Immature natural killer cell (primary cell): ENCODE results near the gene KRTAP10-7. TPM values are rescaled to one million over a fixed set of nuclear protein-coding genes. Genes with fewer than 3 reads are reported as not detected.
"Not testable (repeated sequence)": the region's sequence is repeated elsewhere in the genome, so short reads cannot be mapped to it uniquely, and the experiment has no call there.

Source experiments
- DNase-seq, 3 donors: peaks; one replicate each; pipeline ENCODE4 v3.0.0; 2022; ENCODE audit warnings: mixed read lengths in 1 of 3
- H3K27ac Mint-ChIP-seq, 6 donors: one replicate each; pipeline ENCODE4 v1.8.0; 2020; ENCODE audit warnings: mixed read lengths in 6 of 6, mild to moderate bottlenecking in 5 of 6, inconsistent platforms in 4 of 6, moderate library complexity in 3 of 6
- H3K27me3 Mint-ChIP-seq, 3 donors: one replicate each; pipeline ENCODE4 v1.8.0; 2020 to 2021; ENCODE audit warnings: low read depth in 3 of 3, mild to moderate bottlenecking in 3 of 3, mixed read lengths in 3 of 3, moderate library complexity in 3 of 3, inconsistent platforms in 1 of 3
- H3K36me3 Mint-ChIP-seq, 3 donors: one replicate each; pipeline ENCODE4 v1.8.0; 2020; ENCODE audit warnings: mixed read lengths in 3 of 3, inconsistent platforms in 2 of 3, mild to moderate bottlenecking in 2 of 3
- H3K4me1 Mint-ChIP-seq, 2 donors: one replicate each; pipeline ENCODE4 v1.8.0; 2020; ENCODE audit warnings: inconsistent platforms in 2 of 2, mild to moderate bottlenecking in 2 of 2, mixed read lengths in 2 of 2, moderate library complexity in 1 of 2
- H3K4me3 Mint-ChIP-seq, 5 donors: one replicate each; pipeline ENCODE4 v1.8.0; 2020; ENCODE audit warnings: mild to moderate bottlenecking in 5 of 5, mixed read lengths in 5 of 5, inconsistent platforms in 3 of 5, moderate library complexity in 3 of 5
- H3K9me3 Mint-ChIP-seq, 6 donors: one replicate each; pipeline ENCODE4 v1.8.0; 2020; ENCODE audit warnings: mild to moderate bottlenecking in 6 of 6, mixed read lengths in 6 of 6, inconsistent platforms in 4 of 6, moderate library complexity in 3 of 6
- polyA plus RNA-seq, 3 donors: library from polyadenylated mRNA; unstranded; fragments of 300-500 nt; fragmentation: Illumina TruSeq; gene quantifications; one replicate each; pipeline ENCODE4 v1.2.3, GENCODE V29; 2021

Gene KRTAP10-7
- polyA plus RNA-seq, 3 donors from 2014 or later: not detected

DNA sequence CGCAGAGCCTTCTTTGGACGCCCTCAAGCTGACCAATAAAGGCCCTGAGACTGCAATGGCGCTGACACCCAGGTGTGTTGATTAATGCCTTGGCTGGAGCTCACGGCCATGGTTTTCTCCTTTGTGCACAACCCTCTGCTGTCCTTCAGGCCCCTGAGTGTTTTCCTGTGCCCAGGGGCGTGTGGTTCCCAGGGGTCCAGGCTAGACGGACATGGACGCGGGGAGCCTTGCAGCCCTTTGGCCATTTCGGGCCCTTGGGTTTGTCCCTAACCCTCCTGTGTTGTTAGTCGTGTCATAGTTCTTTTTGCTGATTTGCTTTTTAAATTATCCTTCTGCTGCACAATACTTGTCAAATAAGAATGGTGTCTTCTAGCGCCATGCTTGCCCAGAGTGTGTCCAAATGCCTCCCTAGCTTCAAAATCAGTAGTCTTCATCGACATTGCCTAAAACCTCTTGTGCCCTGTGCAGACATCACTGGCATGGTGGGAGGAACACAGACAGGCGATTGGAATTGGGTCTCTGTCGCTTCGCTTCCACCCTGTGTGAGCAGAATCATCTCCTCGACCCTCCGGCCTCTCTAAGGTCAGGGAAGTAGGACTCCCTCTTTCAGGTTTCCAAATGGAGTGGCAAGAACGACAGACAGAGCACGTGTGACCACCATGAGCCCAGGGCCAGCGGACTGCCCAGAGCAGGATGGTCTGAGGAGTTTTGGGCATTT lies 24.9 kb upstream of the KRTAP10-7 start:
- Mint-ChIP-seq H3K4me3 (no peak overlapping the region), H3K4me1 (no peaks in the 10 kb centered on the region), H3K27ac (no peak overlapping the region), H3K9me3 (peaks cover 0 to 14% (median 5%) of the 10 kb centered on the region in 6 donors), H3K36me3 (peaks cover 0 to 6% (median 3%) of the 10 kb centered on the region in 3 donors), H3K27me3 (peaks cover 7 to 8% (median 7%) of the 10 kb centered on the region in 3 donors)
- DNase-seq: no peak

DNA sequence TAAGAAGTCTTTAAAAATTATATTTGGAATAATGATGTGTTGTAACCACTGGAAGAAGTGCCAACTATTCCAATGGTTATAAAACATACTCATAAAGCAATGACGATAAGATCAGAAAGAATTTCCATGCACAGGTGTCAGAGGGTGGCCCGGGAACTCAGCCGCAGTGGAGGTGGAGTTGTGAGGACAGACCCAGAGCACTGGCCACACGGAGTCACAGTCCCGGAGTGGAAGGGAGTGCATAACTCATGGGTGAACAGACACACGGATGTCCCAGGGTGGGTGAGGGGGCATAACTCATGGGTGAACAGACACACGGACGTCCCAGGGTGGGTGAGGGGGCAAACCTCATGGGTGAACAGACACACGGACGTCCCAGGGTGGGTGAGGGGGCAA lies 24.4 kb upstream of the KRTAP10-7 start:
- peaks cover 3 to 17% (median 7%) of the 10 kb centered on the region in 6 donors for H3K9me3 Mint-ChIP-seq
- H3K4me3 Mint-ChIP-seq: no peak overlapping the region
- H3K36me3 Mint-ChIP-seq: peaks cover 0 to 6% (median 3%) of the 10 kb centered on the region in 3 donors
- no peaks in the 10 kb centered on the region for H3K4me1 Mint-ChIP-seq
- no peak for DNase-seq
- H3K27ac Mint-ChIP-seq: no peak overlapping the region
- H3K27me3 Mint-ChIP-seq: peaks cover 7 to 11% (median 7%) of the 10 kb centered on the region in 3 donors

DNA sequence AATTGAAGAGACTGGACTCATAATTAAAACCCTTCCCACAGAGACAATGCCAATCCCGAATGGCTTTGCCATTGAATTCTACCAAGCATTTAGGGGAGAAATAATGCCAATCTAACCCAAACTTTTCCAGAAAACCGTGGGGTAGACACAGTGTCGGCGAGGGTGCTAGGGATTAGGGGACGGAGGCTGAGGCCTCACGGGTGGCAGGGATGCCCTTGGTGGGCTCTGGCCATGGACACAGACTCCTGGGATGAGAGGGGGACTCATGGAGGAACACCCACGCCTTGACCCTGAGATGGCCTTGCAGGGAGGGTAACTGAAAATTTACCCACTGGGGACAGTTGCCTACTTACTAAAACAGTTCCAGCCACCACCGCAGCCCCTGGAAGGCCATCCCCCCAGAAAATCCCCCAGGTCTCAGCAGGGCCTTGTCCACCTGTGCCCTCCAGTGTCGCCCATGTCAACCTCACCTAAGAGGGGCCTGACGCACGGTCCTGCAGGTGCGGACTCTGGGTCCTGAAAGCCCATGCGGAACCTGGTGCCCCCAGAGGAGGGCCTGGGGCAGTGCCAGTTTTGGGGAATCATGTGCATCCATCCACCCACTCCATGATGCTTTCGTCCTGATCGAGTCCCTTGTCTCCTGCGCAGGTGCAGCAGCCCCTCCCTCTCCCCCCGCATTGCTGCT lies 21.9 kb upstream of the KRTAP10-7 start:
- H3K27me3 Mint-ChIP-seq: peaks cover 4 to 12% (median 7%) of the 10 kb centered on the region in 3 donors
- H3K27ac Mint-ChIP-seq: no peak overlapping the region
- no peak for DNase-seq
- peaks cover 9 to 24% (median 18%) of the 10 kb centered on the region in 6 donors for H3K9me3 Mint-ChIP-seq
- no peak overlapping the region for H3K4me3 Mint-ChIP-seq
- H3K36me3 Mint-ChIP-seq: peaks cover 0 to 6% (median 3%) of the 10 kb centered on the region in 3 donors
- no peaks in the 10 kb centered on the region for H3K4me1 Mint-ChIP-seq

DNA sequence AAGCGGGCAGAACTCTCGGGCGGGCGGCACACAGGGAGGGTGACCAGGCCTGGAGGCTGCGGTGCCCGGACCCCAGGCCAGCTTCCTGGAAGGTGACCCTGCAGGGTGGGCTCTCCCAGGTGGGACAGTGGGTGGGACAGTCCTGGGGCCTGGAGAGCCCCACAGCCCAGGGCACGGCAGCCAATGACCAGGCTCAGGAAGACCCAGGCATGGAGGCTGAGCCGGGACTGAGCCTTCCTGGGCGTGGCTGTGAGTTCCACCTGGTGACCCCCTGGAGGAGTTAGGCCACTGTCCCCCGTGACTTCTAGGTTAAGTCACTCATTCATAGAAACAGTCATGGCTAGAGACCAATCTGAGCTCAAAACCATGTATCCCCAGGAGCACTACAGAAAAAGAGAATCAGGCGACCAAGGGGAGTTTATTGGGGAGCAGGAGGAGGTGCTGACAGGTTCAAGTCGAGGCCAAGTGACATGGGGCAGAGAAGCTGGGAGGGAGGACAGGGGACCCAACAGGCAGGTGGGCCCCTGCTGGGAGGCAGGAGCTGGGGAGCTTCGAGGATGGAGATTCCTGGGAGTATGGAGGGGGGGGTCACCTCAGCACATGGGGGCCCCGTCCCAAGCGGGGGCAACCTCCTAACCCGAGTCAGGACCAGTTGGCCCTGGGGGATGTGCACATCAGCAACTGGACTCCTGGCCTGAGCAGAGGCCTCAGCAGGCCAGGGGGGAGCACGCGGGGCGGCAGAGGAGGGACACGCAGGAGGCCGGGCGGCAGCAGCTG lies 21.2 kb upstream of the KRTAP10-7 start:
- DNase-seq: no peak
- peaks cover 4 to 15% (median 7%) of the 10 kb centered on the region in 3 donors for H3K27me3 Mint-ChIP-seq
- H3K4me1 Mint-ChIP-seq: no peaks in the 10 kb centered on the region
- H3K27ac Mint-ChIP-seq: no peak overlapping the region
- H3K9me3 Mint-ChIP-seq: peaks cover 9 to 24% (median 18%) of the 10 kb centered on the region in 6 donors
- peaks cover 0 to 6% (median 3%) of the 10 kb centered on the region in 3 donors for H3K36me3 Mint-ChIP-seq
- no peak overlapping the region for H3K4me3 Mint-ChIP-seq

DNA sequence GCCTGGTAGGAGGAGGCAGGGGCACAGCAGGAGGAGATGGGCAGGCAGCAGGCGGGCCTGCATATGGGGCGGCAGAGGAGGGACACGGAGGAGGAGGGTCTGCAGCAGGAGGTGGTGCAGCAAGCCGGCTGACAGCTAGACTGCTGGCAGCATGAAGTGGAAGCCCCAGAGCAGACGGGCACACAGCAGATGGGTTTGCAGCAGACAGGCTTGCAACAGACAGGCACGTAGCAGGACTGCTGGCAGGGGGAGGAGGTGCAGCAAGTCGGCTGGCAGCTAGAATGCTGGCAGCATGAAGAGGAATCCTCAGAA lies 20.6 kb upstream of the KRTAP10-7 start:
- no peak for DNase-seq
- H3K9me3 Mint-ChIP-seq: peaks cover 10 to 24% (median 18%) of the 10 kb centered on the region in 6 donors
- peak overlapping the region in 1 of 5 donors; percentile 21 for H3K4me3 Mint-ChIP-seq
- peaks cover 0 to 6% (median 3%) of the 10 kb centered on the region in 3 donors for H3K36me3 Mint-ChIP-seq
- no peak overlapping the region for H3K27ac Mint-ChIP-seq
- no peaks in the 10 kb centered on the region for H3K4me1 Mint-ChIP-seq
- H3K27me3 Mint-ChIP-seq: peaks cover 4 to 13% (median 7%) of the 10 kb centered on the region in 3 donors

DNA sequence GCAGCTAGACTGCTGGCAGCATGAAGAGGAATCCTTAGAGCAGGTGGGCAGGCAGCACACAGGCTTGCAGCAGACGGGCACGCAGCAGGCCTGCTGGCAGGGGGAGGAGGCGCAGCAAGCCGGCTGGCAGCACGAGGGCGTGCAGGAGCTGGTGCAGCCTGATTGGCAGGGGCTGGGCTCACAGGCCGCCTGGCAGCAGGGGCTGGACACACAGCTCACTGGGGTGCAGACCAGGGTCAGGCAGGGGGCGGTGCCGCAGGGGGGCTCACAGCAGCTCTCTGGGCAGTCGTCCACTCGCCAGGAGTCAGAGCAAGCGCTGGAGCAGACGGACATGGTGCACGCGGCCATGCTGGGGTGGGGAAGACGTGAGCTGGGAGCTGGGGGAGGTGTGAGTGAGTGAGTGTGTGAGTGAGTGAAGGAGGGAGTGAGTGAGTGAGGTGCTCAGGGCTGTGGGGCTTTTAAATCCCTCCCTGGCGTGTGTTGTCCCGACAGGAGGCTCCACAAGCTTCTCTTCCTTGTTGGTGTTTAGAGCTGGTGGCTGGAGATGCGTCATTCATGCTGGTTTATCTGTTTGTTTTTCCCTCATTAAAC lies 20.1 kb upstream of the KRTAP10-7 start, which contains the start of gene KRTAP10-5:
Gene KRTAP10-5 (minus strand): TSS at position 374 of the 591 bp plus-strand sequence. CDS start 26 bp downstream, at position 348.
- Mint-ChIP-seq H3K27me3 (peaks cover 4 to 14% (median 9%) of the 10 kb centered on the region in 3 donors), H3K9me3 (peaks cover 10 to 24% (median 18%) of the 10 kb centered on the region in 6 donors), H3K4me3 (peak within 1 kb of the TSS in 2 of 5 donors; percentile 18 to 21), H3K27ac (peak within 1 kb of the TSS in 1 of 6 donors; percentile 39)
- H3K4me1 Mint-ChIP-seq, DNase-seq, H3K36me3 Mint-ChIP-seq: not testable (repeated sequence)

DNA sequence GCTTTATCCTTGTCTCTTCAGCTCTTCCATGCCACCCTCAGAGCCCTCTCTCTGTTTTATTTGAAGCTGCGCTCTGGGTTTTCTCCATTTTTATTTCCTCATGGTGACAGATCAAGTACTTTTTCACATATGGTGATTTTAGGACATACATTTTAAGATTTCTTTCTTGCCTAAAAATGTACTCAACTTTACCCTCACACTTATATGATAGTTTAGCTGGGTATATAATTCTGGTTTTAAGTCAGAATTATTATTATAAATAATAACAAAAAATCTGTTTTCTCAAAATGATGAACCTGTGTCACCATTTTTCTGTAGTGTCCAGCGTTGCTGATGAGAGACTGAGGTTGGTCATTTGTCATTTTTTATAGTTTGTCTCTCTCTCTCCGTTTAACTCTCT lies 19.2 kb upstream of the KRTAP10-7 start:
- no peaks in the 10 kb centered on the region for H3K4me1 Mint-ChIP-seq
- no peak overlapping the region for H3K4me3 Mint-ChIP-seq
- peaks cover 0 to 6% (median 3%) of the 10 kb centered on the region in 3 donors for H3K36me3 Mint-ChIP-seq
- H3K9me3 Mint-ChIP-seq: peaks cover 6 to 24% (median 18%) of the 10 kb centered on the region in 6 donors
- peaks cover 4 to 20% (median 11%) of the 10 kb centered on the region in 3 donors for H3K27me3 Mint-ChIP-seq
- H3K27ac Mint-ChIP-seq: no peak overlapping the region
- DNase-seq: no peak

DNA sequence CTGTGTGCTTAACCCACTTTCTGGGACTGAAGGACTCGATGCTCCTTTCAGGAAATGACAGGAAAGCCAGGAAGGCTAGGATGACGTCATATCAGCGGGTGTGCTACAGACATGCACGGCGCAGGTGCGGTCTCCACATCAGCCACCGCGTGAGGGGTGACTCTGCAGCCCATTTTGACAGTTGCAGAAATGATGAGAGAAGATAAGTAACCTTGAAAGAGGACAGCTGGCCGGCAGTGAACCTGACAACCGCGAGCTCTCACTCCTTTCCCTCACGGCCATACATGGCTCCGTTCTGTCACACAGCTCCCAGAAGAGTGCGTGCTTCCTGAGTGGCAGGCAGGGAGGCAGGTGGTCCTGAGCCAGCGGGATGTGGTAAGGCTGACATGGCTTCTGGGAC lies 18.3 kb upstream of the KRTAP10-7 start:
- H3K4me1 Mint-ChIP-seq: no peaks in the 10 kb centered on the region
- peaks cover 4 to 27% (median 12%) of the 10 kb centered on the region in 3 donors for H3K27me3 Mint-ChIP-seq
- H3K27ac Mint-ChIP-seq: no peak overlapping the region
- H3K4me3 Mint-ChIP-seq: no peak overlapping the region
- peaks cover 0 to 6% (median 3%) of the 10 kb centered on the region in 3 donors for H3K36me3 Mint-ChIP-seq
- DNase-seq: no peak
- peaks cover 6 to 19% (median 17%) of the 10 kb centered on the region in 6 donors for H3K9me3 Mint-ChIP-seq

DNA sequence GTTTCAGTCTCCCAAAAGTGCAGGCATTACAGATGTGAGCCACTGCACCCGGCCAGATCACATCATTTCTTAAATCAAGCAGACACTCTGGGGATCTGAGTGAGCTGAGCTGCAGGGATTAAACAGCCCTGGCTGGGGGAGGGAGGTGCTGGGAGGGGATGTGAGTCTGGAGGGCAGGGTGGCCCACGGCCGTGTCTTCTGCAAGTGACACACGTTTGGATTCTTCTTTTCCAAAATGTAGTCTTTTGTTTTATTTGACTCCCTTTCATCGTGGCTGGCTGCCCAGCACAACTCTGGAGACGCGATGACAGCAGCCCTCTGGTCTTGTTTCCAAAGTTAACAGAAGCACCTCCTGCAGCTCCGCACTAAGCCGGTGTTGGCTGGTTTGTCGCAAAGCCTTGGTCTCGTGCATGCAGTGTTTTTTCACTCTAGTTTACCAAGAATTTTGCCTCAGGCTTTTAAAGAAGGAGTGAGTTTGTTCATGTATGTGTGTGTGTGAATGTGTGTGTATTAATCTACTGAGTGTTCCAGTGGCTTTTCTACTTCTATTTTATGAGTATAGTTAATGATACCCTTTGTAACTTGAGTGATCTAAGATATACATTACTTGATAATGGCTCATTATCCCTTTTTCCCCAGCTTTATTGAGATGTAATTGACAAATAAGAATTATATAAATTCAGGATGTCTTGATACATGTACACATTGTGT lies 17.2 kb upstream of the KRTAP10-7 start:
- H3K27me3 Mint-ChIP-seq: peaks cover 4 to 28% (median 18%) of the 10 kb centered on the region in 3 donors
- H3K27ac Mint-ChIP-seq: no peak overlapping the region
- DNase-seq: no peak
- peaks cover 6 to 19% (median 14%) of the 10 kb centered on the region in 6 donors for H3K9me3 Mint-ChIP-seq
- H3K4me1 Mint-ChIP-seq: no peaks in the 10 kb centered on the region
- no peak overlapping the region for H3K4me3 Mint-ChIP-seq
- H3K36me3 Mint-ChIP-seq: peaks cover 0 to under 1% (median 0%) of the 10 kb centered on the region in 3 donors

DNA sequence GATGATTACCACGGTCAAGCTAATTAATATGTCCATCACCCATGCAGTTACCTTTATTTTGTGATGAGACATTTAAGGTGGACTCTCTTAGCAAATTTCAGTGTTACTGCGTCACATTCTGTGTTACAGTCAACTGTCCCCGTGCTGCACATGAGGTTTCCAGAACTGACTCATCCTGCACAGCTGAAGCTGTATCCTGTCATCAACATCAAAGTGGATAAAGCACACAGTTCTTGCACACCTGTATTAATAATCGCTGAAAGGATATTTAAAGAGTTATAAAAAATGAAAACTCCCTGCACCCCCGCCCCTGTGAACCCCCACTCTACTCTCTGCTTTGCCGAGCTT lies 16.6 kb upstream of the KRTAP10-7 start:
- no peak for DNase-seq
- Mint-ChIP-seq H3K4me1 (no peaks in the 10 kb centered on the region), H3K27ac (no peak overlapping the region), H3K27me3 (peaks cover 4 to 28% (median 18%) of the 10 kb centered on the region in 3 donors), H3K36me3 (no peaks in the 10 kb centered on the region), H3K4me3 (no peak overlapping the region), H3K9me3 (peaks cover 6 to 19% (median 14%) of the 10 kb centered on the region in 6 donors)

DNA sequence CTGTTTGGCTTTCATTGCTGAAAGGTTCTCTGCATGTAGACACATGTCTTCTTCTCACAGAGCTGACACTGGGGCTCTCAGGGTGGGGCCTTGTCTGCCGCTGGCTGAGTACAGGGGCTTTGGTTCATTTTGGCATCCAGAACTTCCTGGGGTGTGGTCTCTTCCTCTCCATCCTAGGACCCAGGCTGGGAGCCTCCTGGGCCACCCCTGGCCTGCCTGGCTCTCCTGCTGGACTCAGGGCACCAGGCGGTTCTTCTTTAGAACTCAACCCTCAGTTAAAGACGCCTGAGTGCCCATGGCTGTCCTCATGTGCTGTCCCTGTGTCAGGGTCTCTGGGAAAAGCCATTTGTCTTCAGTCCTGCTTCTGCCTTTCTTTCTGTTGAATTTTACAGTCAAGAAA lies 14.5 kb upstream of the KRTAP10-7 start:
- Mint-ChIP-seq H3K9me3 (peaks cover 4 to 17% (median 10%) of the 10 kb centered on the region in 6 donors), H3K27me3 (peaks cover 4 to 26% (median 16%) of the 10 kb centered on the region in 3 donors), H3K4me1 (no peaks in the 10 kb centered on the region), H3K27ac (no peak overlapping the region), H3K4me3 (no peak overlapping the region), H3K36me3 (no peaks in the 10 kb centered on the region)
- no peak for DNase-seq

DNA sequence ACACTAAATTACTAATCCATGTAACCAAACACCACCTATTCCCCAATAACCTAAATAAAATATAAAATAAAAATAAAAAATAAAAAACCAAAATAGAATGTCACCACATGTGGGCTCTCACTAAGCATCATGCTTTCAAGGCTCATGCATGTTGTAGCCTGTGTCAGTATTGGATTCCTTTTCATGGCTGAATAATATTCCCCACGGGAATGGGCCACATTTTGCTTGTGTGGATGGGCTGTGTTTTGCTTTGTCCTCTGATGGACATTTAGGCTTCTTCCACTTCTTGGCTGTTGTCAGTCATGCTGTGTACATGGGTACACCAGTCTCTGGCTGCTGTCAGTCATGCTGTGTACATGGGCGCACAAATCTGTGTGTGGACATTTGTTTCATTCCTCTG lies 11.3 kb upstream of the KRTAP10-7 start:
- H3K9me3 Mint-ChIP-seq: peaks cover 0 to 1% (median 0%) of the 10 kb centered on the region in 6 donors
- no peak overlapping the region for H3K27ac Mint-ChIP-seq
- H3K36me3 Mint-ChIP-seq: no peaks in the 10 kb centered on the region
- H3K4me1 Mint-ChIP-seq: no peaks in the 10 kb centered on the region
- H3K4me3 Mint-ChIP-seq: no peak overlapping the region
- no peak for DNase-seq
- H3K27me3 Mint-ChIP-seq: peaks cover 2 to 15% (median 14%) of the 10 kb centered on the region in 3 donors
